Fibroblast of peridontal ligament (primary cell): ENCODE measurements around the gene C11orf42.

Experiments
- DNase-seq: peaks from one replicate; pipeline ENCODE4 v3.0.0-alpha.2; 2010; ENCODE audit errors: extremely low read depth

C11orf42 gene

GRCh38 chr11:6253197-6253596 lies 47.8 kb downstream of the C11orf42 start:
- no peak for DNase-seq

- DNase-seq, result no peak
Observed at GRCh38 chr11:6258141-6258540, 52.8 kb downstream of the C11orf42 start.

DNA sequence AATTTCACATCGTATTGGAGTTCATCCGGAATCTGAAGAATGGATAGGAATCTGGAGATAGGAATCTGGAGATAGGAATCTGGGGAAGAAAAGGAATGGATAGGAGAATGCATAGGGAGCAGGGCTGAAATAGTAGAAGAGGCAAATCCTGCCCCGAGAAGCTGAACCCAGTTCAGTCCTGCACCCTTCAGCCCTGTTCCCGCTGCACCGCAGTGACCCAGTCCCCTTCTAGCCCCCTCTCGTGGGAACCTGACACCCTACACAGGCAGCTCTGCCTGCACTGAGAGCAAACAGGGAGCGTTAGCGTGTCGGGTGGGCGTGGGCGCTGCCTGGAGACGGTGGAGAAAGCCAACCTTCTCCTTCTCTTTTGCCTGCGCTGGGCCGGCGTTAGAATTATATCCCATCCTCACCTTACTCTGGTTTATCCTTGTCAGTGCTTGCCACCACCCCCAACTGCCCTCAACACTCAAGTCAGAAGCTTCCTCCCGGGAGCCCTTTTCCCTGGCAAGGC lies 53.3 kb downstream of the C11orf42 start:
- no peak for DNase-seq

- DNase-seq, result no peak
Observed at GRCh38 chr11:6260207-6260726, 54.9 kb downstream of the C11orf42 start.
